ENCODE measurements around the gene HYOU1.
"Not testable (repeated sequence)": the region's sequence is repeated elsewhere in the genome, so short reads cannot be mapped to it uniquely, and the experiment has no call there.

Gene HYOU1

GRCh38 chr11:119057000-119057769, at the start of gene HYOU1:
HYOU1 (minus strand) TSS chr11:119057205; CDS start chr11:119056160, 1,045 bp downstream.
- DNase-seq (ENCODE audit: low read depth) = peak; percentile 99
- peak; percentile 2 for TF ChIP-seq CTCF (IDR thresholded peaks at IDR 0.05; ENCODE audit: insufficient read depth, low read depth, low read length, missing control alignments)
- H3K4me3 ChIP-seq (ENCODE audit: low read depth, low read length) = peak within 1 kb of the TSS; percentile 89

- TF ChIP-seq CTCF (IDR thresholded peaks at IDR 0.05; ENCODE audit: insufficient read depth, low read depth, low read length, missing control alignments) = no peak
- H3K4me3 ChIP-seq (ENCODE audit: low read depth, low read length) = no peak overlapping the region
- DNase-seq (ENCODE audit: low read depth) = no peak
These were observed 46.8 kb upstream of the HYOU1 start for GRCh38 chr11:119103793-119104192.

GRCh38 chr11:119103161-119103664, 46.2 kb upstream of the HYOU1 start:
- peak overlapping the region; percentile 89 for H3K4me3 ChIP-seq (ENCODE audit: low read depth, low read length)
- not testable (repeated sequence) for DNase-seq (ENCODE audit: low read depth)

- DNase-seq (ENCODE audit: low read depth) = peak; percentile 96
- H3K4me3 ChIP-seq (ENCODE audit: low read depth, low read length) = peak within 1 kb of the TSS; percentile 89
- TF ChIP-seq CTCF (IDR thresholded peaks at IDR 0.05; ENCODE audit: insufficient read depth, low read depth, low read length, missing control alignments) = no peak
These were observed 44.9 kb upstream of the HYOU1 start, which contains the start of gene DPAGT1 for GRCh38 chr11:119101759-119102423. DPAGT1 (minus strand) TSS chr11:119101853; CDS start chr11:119101655, 198 bp downstream.

GRCh38 chr11:119100994-119101758, 44.2 kb upstream of the HYOU1 start:
- DNase-seq (ENCODE audit: low read depth) = peak; percentile 73
- H3K4me3 ChIP-seq (ENCODE audit: low read depth, low read length) = peak overlapping the region; percentile 89
- no peak for TF ChIP-seq CTCF (IDR thresholded peaks at IDR 0.05; ENCODE audit: insufficient read depth, low read depth, low read length, missing control alignments)

GRCh38 chr11:119100246-119100970, 43.4 kb upstream of the HYOU1 start:
- DNase-seq (ENCODE audit: low read depth) = no peak
- H3K4me3 ChIP-seq (ENCODE audit: low read depth, low read length) = peak overlapping the region; percentile 89
- peak; percentile 17 for TF ChIP-seq CTCF (IDR thresholded peaks at IDR 0.05; ENCODE audit: insufficient read depth, low read depth, low read length, missing control alignments)
